ENCODE measurements around the gene PIGU.

GRCh38 chr20:34525342-34525708, 151.6 kb downstream of the PIGU start:
- no peak for TF ChIP-seq CTCF (IDR thresholded peaks at IDR 0.05)
- no peak for TF ChIP-seq POLR2A (IDR thresholded peaks at IDR 0.05)

Measured in heart left ventricle (tissue), 13 donors.